ENCODE measurements around the gene ECSCR. TPM values are rescaled to one million over a fixed set of nuclear protein-coding genes. Genes with fewer than 3 reads are reported as not detected.

Gene ECSCR
- total RNA-seq, 1 donor from 2014 or later, result 5.0 TPM

- ATAC-seq, result peak; percentile 27
These were observed 11.0 kb upstream of the ECSCR start for GRCh38 chr5:139473565-139473964.

DNA sequence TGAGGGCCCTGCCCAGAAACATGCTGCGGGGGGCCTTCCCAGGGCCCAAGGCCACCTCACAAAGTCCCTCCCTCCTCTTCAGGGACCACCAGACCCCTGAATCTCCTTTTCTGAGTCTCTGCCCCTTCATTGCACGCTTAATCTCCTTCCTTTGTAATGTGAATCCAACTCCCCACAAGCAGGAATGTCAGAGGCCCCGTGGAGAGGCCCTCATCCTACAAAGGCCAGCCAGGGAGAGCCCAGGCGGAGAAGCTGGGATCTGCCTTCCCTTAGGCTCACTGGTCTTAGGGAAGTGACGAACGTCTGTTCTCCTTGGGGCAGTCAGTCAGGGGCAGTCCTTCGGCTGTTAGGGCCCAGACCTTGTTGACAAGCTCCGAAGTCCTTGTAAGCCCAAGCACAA lies 10.6 kb upstream of the ECSCR start:
- no peak for ATAC-seq

DNA sequence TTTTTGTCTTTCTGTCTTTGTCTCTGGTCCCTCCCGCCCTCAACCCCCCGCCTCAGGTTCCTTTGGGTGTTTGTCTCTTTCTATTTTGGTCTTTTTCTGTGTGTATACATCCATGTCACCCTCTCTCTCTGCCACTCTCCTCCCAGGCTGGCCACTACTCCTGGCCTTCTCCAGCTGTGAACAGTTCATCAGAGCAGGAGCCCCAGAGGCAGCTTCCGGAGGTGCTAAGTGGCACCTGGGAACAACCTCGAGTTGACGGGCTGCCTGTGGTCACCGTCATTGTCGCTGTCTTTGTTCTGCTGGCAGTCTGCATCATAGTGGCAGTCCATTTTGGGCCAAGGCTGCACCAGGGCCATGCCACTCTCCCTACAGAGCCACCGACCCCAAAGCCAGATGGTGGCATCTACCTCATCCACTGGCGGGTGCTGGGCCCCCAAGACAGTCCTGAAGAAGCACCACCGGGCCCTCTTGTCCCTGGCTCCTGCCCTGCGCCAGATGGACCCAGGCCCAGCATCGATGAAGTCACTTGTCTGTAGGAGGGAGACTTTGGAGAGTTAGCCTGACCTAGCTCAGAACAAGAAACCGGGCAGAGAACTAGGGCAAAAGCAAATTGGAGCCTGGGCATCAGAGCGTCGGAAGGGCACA lies 10.0 kb upstream of the ECSCR start:
- ATAC-seq, result no peak

- ATAC-seq, result peak; percentile 13
These were observed 8.3 kb upstream of the ECSCR start, which contains the start of gene SMIM33 for GRCh38 chr5:139470821-139471300. Gene SMIM33 (plus strand): TSS chr5:139471004. CDS start chr5:139471122, 118 bp downstream.

GRCh38 chr5:139468421-139468931 lies 5.9 kb upstream of the ECSCR start:
- ATAC-seq, result peak; percentile 26

DNA sequence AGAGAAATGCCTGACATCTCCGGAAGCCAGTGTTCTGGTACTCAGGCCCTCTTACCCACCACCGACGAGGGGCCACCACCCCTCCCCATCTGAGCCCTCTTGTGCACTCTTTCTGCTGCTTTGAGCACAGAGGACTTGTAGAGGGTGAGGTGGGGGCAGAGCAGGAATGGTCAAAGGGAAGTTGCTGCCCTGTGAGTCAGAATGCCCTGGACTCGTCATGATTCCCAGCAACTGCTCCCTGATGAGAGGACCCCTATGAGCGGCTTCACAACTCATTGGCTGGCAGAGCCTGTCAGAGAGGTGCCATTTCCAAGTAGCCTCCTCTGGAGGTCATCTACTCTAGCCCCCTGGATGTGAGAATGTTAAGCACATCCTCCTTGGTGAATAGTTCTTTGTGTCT lies 845 bp downstream of the ECSCR start:
- ATAC-seq, result peak; percentile 46

- ATAC-seq, result no peak
These were observed 1.4 kb downstream of the ECSCR start for GRCh38 chr5:139461176-139461575.

DNA sequence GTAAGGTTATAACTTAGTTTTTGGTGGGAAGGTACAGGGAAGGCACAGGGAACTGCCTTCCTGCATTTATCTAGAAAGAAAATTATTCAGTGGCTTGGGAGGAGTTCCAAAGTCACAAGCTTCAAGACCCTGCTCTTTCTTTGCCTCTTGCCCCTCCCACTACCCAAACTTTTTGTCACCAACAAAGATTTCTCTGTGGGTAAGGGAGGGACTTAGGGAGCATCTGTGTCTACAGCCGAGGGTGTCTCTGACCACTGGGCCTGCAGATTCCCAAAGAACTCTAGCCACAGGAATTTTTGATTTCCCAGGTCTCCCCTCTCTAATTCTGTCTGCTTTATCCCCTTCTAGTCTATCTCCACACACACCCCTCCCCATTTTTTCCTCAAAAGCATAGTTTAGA lies 2.1 kb downstream of the ECSCR start:
- no peak for ATAC-seq

- ATAC-seq, result peak; percentile 33
These were observed 3.0 kb downstream of the ECSCR start for GRCh38 chr5:139459451-139459934.

DNA sequence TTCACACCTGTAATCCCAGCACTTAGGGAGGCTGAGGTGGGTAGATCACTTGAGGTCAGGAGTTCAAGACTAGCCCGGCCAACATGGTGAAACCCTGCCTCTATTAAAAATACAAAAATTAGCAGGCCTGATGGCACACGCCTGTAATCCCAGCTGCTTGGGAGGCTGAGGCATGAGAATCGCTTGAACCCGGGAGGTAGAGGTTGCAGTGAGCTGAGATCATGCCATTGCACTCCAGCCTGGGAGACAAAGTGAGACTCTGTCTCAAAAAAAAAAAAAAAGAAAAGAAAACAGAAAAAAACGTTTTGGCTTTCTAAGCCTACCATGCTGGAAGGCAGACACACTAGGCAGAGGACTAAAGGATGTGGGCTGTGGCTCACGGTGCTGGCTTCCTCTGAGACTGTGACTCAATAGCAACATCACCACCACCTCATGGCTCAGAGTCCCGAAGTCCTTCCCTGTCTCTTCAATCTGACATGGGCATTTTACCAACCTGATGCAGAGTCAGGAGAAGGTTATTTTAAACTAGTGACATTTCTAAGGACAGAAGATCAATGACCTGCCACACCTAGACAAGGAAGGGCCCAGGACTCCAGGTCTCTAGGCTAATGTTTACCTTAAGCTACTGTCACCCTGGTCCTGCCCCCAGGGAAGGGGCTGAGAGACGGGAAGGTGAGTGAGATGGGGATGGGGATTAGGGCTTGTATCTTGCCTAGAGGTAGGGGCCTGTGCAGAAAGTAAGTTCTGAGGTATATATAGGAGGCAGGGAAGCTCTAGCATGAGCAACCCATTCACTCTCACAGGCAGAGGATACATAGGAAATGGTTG lies 3.7 kb downstream of the ECSCR start:
- ATAC-seq, result peak; percentile 78

GRCh38 chr5:139457653-139458306 lies 4.8 kb downstream of the ECSCR start:
- no peak for ATAC-seq

DNA sequence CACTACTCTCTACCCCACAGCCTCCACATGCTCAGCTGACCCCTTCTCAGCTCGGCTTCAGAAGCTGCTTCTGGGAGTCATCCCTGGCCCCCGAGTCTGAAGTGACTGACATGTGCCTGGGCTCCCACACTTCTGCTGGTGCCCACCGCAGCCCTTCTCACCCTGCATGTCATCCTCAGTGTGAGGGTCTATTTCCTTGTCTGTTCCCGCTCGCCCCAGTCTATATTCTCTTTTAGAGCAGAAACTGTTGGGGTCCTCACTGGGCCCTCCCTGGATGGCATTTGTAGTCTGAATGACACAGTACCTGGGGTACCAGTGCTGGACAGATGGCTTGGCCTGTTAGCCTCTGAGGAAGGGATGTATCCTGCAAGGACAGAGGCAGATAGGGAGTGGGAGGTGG lies 5.3 kb downstream of the ECSCR start:
- ATAC-seq, result no peak

DNA sequence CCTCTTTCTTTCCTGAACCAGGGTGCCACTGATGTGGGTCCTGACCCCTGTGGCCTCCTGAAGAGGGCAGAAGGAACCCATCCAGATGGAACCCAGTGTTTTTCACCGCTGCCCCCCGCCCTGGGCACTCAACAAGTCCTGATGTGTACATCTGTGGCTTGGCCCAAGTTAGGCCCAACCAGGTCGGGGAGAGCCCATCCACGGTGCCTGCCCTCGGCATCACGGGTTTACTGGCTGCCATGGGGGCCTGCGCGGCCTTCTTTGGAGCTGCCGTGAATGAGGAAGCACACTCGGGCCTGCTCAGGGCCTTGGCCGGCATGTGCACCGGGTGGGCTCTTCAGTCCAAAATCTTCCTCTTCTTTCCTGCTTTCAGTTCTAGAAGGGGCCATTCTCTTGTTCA lies 5.8 kb downstream of the ECSCR start:
- no peak for ATAC-seq

DNA sequence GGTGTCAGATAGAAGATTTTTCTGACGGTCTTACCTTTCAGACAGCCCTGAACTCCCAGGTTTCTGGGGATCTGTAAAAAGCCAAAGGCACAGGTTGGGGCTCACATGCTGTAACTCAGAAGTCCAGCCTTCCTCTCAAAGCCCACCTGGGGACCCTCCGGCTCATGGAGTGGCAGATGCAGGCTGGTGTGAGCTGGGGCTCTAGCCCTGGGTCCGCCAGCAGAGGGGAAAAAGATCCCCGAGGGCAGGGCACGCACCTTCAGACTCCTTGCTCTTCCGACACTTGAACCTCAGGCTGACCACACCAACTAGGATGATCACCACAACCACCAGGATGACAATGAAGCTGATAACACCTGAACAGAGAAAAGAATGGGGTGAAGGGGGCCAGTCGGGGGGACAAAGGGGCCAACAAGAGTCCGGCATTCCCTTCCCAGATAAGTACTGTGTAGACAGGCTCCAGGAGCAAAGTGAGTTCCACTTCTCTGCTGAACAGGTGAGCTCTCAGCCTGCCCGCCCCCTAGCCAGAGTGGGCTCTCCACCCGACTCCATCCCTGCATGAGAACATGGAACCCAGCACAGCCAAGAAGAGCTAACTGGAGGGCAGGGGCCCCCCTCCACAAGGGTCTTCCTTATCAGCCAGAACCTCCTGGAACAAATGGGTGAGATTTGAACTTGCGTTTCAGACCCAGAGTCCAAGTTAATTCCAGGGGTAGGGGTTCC lies 7.8 kb downstream of the ECSCR start:
- ATAC-seq, result no peak

DNA sequence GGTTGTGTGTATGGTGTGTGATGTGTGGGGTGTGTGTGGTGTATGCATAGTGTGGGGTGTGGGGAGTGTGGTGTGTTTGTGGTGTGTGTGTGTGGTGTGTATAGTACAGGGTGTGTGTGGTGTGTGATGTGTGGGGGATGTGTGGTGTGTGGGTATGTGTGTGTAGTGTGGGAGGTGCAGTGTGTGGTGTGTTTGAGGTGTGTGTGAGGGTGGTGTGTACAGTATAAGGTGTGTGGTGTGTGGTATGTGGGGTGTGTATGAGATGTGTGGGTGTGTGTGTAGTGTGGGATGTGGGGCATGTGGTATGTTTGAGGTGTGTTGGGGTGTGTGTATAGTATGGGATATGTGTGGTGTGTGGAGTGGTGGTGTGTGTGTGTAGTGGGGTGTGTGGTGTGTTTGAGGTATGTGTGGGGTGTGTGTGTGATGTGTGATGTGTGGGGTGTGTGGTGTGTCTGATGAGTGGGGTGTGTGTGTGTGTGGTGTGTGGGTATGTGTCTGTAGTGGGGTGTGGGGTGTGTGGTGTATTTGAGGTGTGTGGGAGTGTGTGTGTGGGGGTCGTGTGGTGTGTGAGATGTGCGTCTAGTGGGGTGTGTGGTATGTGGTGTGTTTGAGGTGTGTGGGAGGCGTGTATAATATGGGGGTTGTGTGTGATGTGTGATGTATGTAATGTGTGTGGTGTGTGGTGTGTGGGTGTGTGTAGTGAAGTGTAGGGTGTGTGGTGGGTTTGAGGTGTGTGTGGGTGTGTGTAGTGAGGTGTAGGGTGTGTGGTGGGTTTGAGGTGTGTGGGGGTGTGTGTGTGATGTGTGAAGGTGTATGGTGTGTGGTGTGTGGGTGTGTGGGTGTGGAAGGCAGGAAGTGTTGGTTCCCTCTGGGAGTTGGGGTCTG lies 8.6 kb downstream of the ECSCR start:
- no peak for ATAC-seq

DNA sequence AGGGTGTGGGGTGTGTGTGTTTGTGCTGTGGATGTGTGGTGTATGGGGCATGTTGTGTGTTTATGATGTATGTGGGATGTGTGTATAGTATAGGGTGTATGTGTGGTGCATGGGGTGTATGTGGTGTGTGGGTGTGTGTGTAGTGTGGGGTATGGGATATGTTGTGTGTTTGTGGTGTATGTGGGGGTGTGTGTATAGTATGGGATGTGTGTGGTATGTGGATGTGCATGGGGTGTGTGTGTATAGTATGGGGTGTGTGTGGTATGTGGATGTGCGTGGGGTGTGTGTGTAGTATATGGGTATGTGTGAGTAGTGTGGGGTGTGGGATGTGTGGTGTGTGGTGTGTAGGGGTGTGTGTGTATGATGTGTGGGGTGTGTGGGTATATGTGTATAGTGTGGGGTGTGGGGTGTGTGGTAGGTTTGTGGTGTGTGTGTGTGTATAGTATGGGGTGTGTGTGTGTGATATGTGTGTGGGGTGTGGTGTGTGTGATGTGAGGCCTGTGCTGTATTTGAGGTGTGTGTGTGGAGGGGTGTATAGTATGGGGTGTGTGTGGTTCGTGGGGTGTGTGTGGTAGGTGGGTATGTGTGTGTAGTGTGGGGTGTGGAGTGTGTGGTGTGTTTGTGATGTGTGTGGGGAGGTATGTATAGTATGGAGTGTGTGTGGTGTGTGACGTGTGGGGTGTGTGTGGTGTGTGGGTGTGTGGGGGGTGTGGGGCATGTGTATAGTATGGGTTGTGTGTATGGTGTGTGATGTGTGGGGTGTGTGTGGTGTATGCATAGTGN lies 10.5 kb downstream of the ECSCR start:
- ATAC-seq, result peak; percentile 37

- no peak for ATAC-seq
These were observed 11.4 kb downstream of the ECSCR start for GRCh38 chr5:139451176-139451575.

DNA sequence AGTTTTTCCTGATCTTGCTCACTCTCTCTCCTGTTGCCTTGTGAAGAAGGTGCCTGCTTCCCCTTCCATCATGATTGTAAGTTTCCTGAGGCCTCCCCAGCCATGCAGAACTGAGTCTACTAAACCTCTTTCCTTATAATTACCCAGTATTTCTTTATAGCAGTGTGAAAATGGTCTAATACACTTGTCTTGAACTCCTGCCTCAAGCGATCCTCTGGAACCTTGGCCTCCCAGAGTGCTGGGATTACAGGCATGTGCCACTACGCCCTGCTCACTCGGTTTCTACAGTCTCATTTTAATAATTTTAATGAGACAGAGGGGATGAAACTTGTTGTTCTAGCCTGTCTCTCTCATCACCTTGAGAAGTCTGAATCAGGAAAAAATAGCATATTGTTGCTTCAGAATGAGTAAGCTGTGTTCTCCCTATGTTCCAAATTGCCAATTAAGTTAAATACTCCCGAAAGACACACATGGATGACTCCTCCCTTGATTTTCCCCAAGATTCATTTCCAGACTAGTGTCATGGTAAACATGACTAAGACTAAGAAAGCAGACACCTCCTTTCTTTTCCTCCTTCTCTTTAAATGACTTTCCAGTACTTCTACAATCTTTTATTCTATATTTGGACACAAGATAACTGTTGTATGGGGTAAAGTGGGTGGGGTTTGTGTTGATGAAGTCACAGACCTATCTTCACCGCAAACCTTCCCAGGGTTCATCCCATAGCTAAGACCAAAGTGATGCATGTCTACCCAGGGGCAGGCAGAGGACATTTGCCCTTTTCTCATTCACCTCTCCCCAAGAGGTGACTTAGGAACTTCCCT lies 15.4 kb downstream of the ECSCR start:
- ATAC-seq, result peak; percentile 36

Data from esophagus mucosa (tissue), 1 donor.